Mesothelial cell of epicardium (in vitro differentiated cells): ENCODE measurements around the gene PRCC. TPM values are rescaled to one million over a fixed set of nuclear protein-coding genes. Genes with fewer than 3 reads are reported as not detected.
A peak's percentile ranks its signal among the peaks of the same experiment; 100 is the strongest.

ENCODE experiments used
- DNase-seq, 2 experiments: peaks; one replicate each; pipeline ENCODE4 v3.0.0; 2021; ENCODE audit warnings: low spot score in 2 of 2; ENCODE audit not compliant: unreplicated experiment in 2 of 2
- H3K27ac Mint-ChIP-seq: 2 replicates; pipeline ENCODE4 v1.8.0; 2021; ENCODE audit warnings: mixed read lengths
- H3K27me3 Mint-ChIP-seq: 2 replicates; pipeline ENCODE4 v1.8.0; 2021; ENCODE audit warnings: low read depth, mixed read lengths
- H3K36me3 Mint-ChIP-seq: 2 replicates; pipeline ENCODE4 v1.8.0; 2021; ENCODE audit warnings: mixed read lengths
- H3K4me1 Mint-ChIP-seq: 2 replicates; pipeline ENCODE4 v1.8.0; 2021; ENCODE audit warnings: mixed read lengths
- H3K4me3 Mint-ChIP-seq: 2 replicates; pipeline ENCODE4 v1.8.0; 2021; ENCODE audit warnings: mild to moderate bottlenecking, moderate library complexity, mixed read lengths
- H3K9me3 Mint-ChIP-seq: 2 replicates; pipeline ENCODE4 v1.8.0; 2021; ENCODE audit warnings: mixed read lengths
- CTCF ChIP-seq: fragments of 200-600 bp; sonication (generic); IDR thresholded peaks from one replicate; pipeline ENCODE4 v1.5.0; 2021; ENCODE audit warnings: antibody characterized with exemption; ENCODE audit not compliant: unreplicated experiment
- total RNA-seq: library from RNA; stranded (reverse); gene quantifications from 3 replicates; pipeline ENCODE4 v1.2.1, GENCODE V29; 2021

PRCC gene
- total RNA-seq, 1 donor from 2014 or later: 93.7 TPM

GRCh38 chr1:156814571-156815260 is 47.4 kb downstream of the PRCC start:
- H3K27me3 Mint-ChIP-seq: peaks cover 41% of the 10 kb centered on the region
- H3K4me1 Mint-ChIP-seq: peaks cover 34% of the 10 kb centered on the region
- no peak for TF ChIP-seq CTCF
- no peak overlapping the region for H3K27ac Mint-ChIP-seq
- peak overlapping the region; percentile 30 for H3K4me3 Mint-ChIP-seq
- no peaks in the 10 kb centered on the region for H3K36me3 Mint-ChIP-seq
- no peaks in the 10 kb centered on the region for H3K9me3 Mint-ChIP-seq
- DNase-seq: no peak

GRCh38 chr1:156815307-156815826 is 48.0 kb downstream of the PRCC start:
- peaks cover 43% of the 10 kb centered on the region for H3K27me3 Mint-ChIP-seq

DNA sequence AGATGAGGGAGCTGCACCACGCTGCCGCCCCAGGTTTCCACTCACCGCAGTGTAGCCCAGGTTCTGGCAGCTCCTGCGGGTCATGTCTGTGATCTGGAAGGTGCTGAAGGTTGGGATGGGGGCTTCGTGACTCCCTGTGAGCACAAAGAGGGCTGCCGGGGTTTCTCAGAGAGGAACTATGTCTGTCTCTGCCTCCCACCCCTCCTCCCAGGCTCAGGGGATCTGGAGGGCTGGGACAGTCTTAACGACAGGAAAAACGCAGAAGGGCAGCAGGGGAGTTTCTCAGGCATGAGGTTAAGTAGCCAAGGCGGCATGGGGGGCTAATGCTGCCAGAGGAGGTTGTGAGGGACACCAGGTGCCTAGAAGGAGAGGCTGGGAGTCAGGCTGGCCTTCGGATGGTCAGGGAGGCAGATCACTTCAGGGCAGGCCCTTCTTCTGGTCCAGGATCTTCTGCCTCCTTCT is 48.7 kb downstream of the PRCC start:
- Mint-ChIP-seq H3K9me3 (peaks cover 6% of the 10 kb centered on the region), H3K27me3 (peaks cover 48% of the 10 kb centered on the region), H3K36me3 (no peaks in the 10 kb centered on the region), H3K27ac (peak overlapping the region; percentile 29), H3K4me1 (peaks cover 33% of the 10 kb centered on the region), H3K4me3 (no peak overlapping the region)
- no peak for TF ChIP-seq CTCF
- no peak for DNase-seq

More at GRCh38 chr1:156815307-156815826, 48.0 kb downstream of the PRCC start:
- H3K4me1 Mint-ChIP-seq: peaks cover 34% of the 10 kb centered on the region
- no peak for DNase-seq
- no peak for TF ChIP-seq CTCF
- no peaks in the 10 kb centered on the region for H3K36me3 Mint-ChIP-seq
- peak overlapping the region; percentile 27 for H3K4me3 Mint-ChIP-seq
- no peak overlapping the region for H3K27ac Mint-ChIP-seq
- no peaks in the 10 kb centered on the region for H3K9me3 Mint-ChIP-seq

GRCh38 chr1:156816561-156817328 is 49.4 kb downstream of the PRCC start, which contains the start of gene SH2D2A:
Gene SH2D2A, minus strand, starts transcription at chr1:156816848. Its CDS starts 140 bp downstream, at chr1:156816708.
- peak within 1 kb of the TSS; percentile 29 for H3K27ac Mint-ChIP-seq
- no peak within 1 kb of the TSS for H3K4me3 Mint-ChIP-seq
- H3K36me3 Mint-ChIP-seq: no peaks in the 10 kb centered on the region
- H3K9me3 Mint-ChIP-seq: peaks cover 8% of the 10 kb centered on the region
- DNase-seq: no peak
- H3K27me3 Mint-ChIP-seq: peaks cover 48% of the 10 kb centered on the region
- no peak for TF ChIP-seq CTCF
- peaks cover 26% of the 10 kb centered on the region for H3K4me1 Mint-ChIP-seq

GRCh38 chr1:156821801-156822200 is 54.5 kb downstream of the PRCC start:
- Mint-ChIP-seq H3K4me1 (peaks cover 4% of the 10 kb centered on the region), H3K9me3 (peaks cover 8% of the 10 kb centered on the region), H3K4me3 (no peak overlapping the region), H3K27ac (no peak overlapping the region), H3K36me3 (no peaks in the 10 kb centered on the region), H3K27me3 (peaks cover 52% of the 10 kb centered on the region)
- no peak for DNase-seq
- no peak for TF ChIP-seq CTCF
